Measurements from ENCODE around the gene PSME3IP1. TPM values are rescaled to one million over a fixed set of nuclear protein-coding genes. Genes with fewer than 3 reads are reported as not detected.
A peak's percentile ranks its signal among the peaks of the same experiment; 100 is the strongest.

Gene PSME3IP1
- total RNA-seq, 2 experiments from 2014 or later = 118 to 124 TPM

GRCh38 chr16:57155702-57156350, 30.0 kb downstream of the PSME3IP1 start:
- no peak for ATAC-seq
- Mint-ChIP-seq H3K36me3 (peaks cover 43% of the 10 kb centered on the region), H3K4me1 (peaks cover 5% of the 10 kb centered on the region), H3K4me3 (no peak overlapping the region), H3K27me3 (no peaks in the 10 kb centered on the region), H3K9me3 (ENCODE audit: low read depth) (no peaks in the 10 kb centered on the region), H3K27ac (no peak overlapping the region)
- DNase-seq = no peak
- CTCF ChIA-PET = interaction anchor here (1.4 kb wide), 1 partner anchor 63 kb away, joined by 3 read pairs; the partner anchor contains the start of gene CPNE2

GRCh38 chr16:57153841-57154240, 32.0 kb downstream of the PSME3IP1 start:
- ATAC-seq (no peak), DNase-seq (no peak)
- no peaks in the 10 kb centered on the region for H3K9me3 Mint-ChIP-seq (ENCODE audit: low read depth)
- CTCF ChIA-PET = interaction anchor here (1.2 kb wide), 1 partner anchor 189 kb away, joined by 4 read pairs; no protein-coding TSS in a partner anchor
- no peak overlapping the region for H3K4me3 Mint-ChIP-seq
- no peaks in the 10 kb centered on the region for H3K27me3 Mint-ChIP-seq
- peaks cover 31% of the 10 kb centered on the region for H3K36me3 Mint-ChIP-seq
- no peaks in the 10 kb centered on the region for H3K4me1 Mint-ChIP-seq
- no peak overlapping the region for H3K27ac Mint-ChIP-seq

- peaks cover 27% of the 10 kb centered on the region for H3K36me3 Mint-ChIP-seq
- DNase-seq (peak; percentile 28), ATAC-seq (no peak)
- no peak overlapping the region for H3K4me3 Mint-ChIP-seq
- no peaks in the 10 kb centered on the region for H3K27me3 Mint-ChIP-seq
- CTCF ChIA-PET = interaction anchor here (0.8 to 3.1 kb wide), 7 partner anchors 14 to 188 kb away, joined by 3 to 13 read pairs (median 4); partner anchors contain the start of gene CPNE2
- no peaks in the 10 kb centered on the region for H3K9me3 Mint-ChIP-seq (ENCODE audit: low read depth)
- peaks cover 2% of the 10 kb centered on the region for H3K4me1 Mint-ChIP-seq
- no peak overlapping the region for H3K27ac Mint-ChIP-seq
These were observed 33.4 kb downstream of the PSME3IP1 start for GRCh38 chr16:57152096-57153093.

- peak; percentile 12 for DNase-seq
- no peak overlapping the region for H3K27ac Mint-ChIP-seq
- H3K4me1 Mint-ChIP-seq = peaks cover 2% of the 10 kb centered on the region
- H3K27me3 Mint-ChIP-seq = no peaks in the 10 kb centered on the region
- H3K9me3 Mint-ChIP-seq (ENCODE audit: low read depth) = no peaks in the 10 kb centered on the region
- CTCF ChIA-PET = interaction anchor here (0.8 to 3.1 kb wide), 4 partner anchors 16 to 67 kb away, joined by 3 to 13 read pairs (median 4); partner anchors contain the start of gene CPNE2
- H3K4me3 Mint-ChIP-seq = no peak overlapping the region
- no peak for ATAC-seq
- H3K36me3 Mint-ChIP-seq = peaks cover 20% of the 10 kb centered on the region
These were observed 34.5 kb downstream of the PSME3IP1 start for GRCh38 chr16:57151369-57151768.

GRCh38 chr16:57150682-57151330, 35.0 kb downstream of the PSME3IP1 start:
- Mint-ChIP-seq H3K9me3 (ENCODE audit: low read depth) (no peaks in the 10 kb centered on the region), H3K27me3 (no peaks in the 10 kb centered on the region), H3K27ac (no peak overlapping the region), H3K36me3 (peaks cover 17% of the 10 kb centered on the region), H3K4me3 (no peak overlapping the region), H3K4me1 (peaks cover 2% of the 10 kb centered on the region)
- peak; percentile 30 for DNase-seq
- ATAC-seq = no peak
- CTCF ChIA-PET = interaction anchor here (1.3 to 3.1 kb wide), 2 partner anchors 24 to 66 kb away, joined by 4 to 13 read pairs; no protein-coding TSS in a partner anchor

GRCh38 chr16:57149391-57149790, 36.4 kb downstream of the PSME3IP1 start:
- DNase-seq = no peak
- peaks cover 15% of the 10 kb centered on the region for H3K36me3 Mint-ChIP-seq
- no peaks in the 10 kb centered on the region for H3K27me3 Mint-ChIP-seq
- H3K27ac Mint-ChIP-seq = no peak overlapping the region
- no peak overlapping the region for H3K4me3 Mint-ChIP-seq
- no peaks in the 10 kb centered on the region for H3K9me3 Mint-ChIP-seq (ENCODE audit: low read depth)
- CTCF ChIA-PET = interaction anchor here (3.1 kb wide), 1 partner anchor 65 kb away, joined by 13 read pairs; no protein-coding TSS in a partner anchor
- peaks cover 2% of the 10 kb centered on the region for H3K4me1 Mint-ChIP-seq
- ATAC-seq = no peak

GRCh38 chr16:57148481-57148880, 37.4 kb downstream of the PSME3IP1 start:
- Mint-ChIP-seq H3K27ac (no peak overlapping the region), H3K9me3 (ENCODE audit: low read depth) (no peaks in the 10 kb centered on the region), H3K36me3 (peaks cover 7% of the 10 kb centered on the region), H3K4me3 (no peak overlapping the region), H3K4me1 (peaks cover 2% of the 10 kb centered on the region), H3K27me3 (no peaks in the 10 kb centered on the region)
- CTCF ChIA-PET = interaction anchor here (1.5 kb wide), 1 partner anchor 56 kb away, joined by 4 read pairs; the partner anchor contains the start of gene CPNE2
- no peak for ATAC-seq
- no peak for DNase-seq

GRCh38 chr16:57147381-57148221, 38.2 kb downstream of the PSME3IP1 start:
- Mint-ChIP-seq H3K36me3 (peaks cover 4% of the 10 kb centered on the region), H3K27ac (no peak overlapping the region), H3K4me1 (peaks cover 2% of the 10 kb centered on the region), H3K27me3 (no peaks in the 10 kb centered on the region), H3K9me3 (ENCODE audit: low read depth) (no peaks in the 10 kb centered on the region), H3K4me3 (no peak overlapping the region)
- DNase-seq (no peak), ATAC-seq (no peak)
- CTCF ChIA-PET = interaction anchor here (1.2 to 1.5 kb wide), 2 partner anchors 27 to 55 kb away, joined by 3 to 4 read pairs; partner anchors contain the start of gene CPNE2

- Mint-ChIP-seq H3K4me3 (no peak overlapping the region), H3K36me3 (no peaks in the 10 kb centered on the region), H3K9me3 (ENCODE audit: low read depth) (no peaks in the 10 kb centered on the region), H3K4me1 (peaks cover 10% of the 10 kb centered on the region), H3K27me3 (no peaks in the 10 kb centered on the region), H3K27ac (no peak overlapping the region)
- ATAC-seq (peak; percentile 35), DNase-seq (no peak)
- CTCF ChIA-PET = no interaction called here
These were observed 39.1 kb downstream of the PSME3IP1 start for GRCh38 chr16:57146735-57147134.

- CTCF ChIA-PET = interaction anchor here (0.6 to 1.4 kb wide), 2 partner anchors 12 to 255 kb away, joined by 3 to 5 read pairs; no protein-coding TSS in a partner anchor
- Mint-ChIP-seq H3K4me3 (no peak overlapping the region), H3K27me3 (no peaks in the 10 kb centered on the region), H3K9me3 (ENCODE audit: low read depth) (no peaks in the 10 kb centered on the region), H3K36me3 (no peaks in the 10 kb centered on the region), H3K27ac (no peak overlapping the region), H3K4me1 (peaks cover 14% of the 10 kb centered on the region)
- ATAC-seq (no peak), DNase-seq (no peak)
These were observed 39.7 kb downstream of the PSME3IP1 start for GRCh38 chr16:57146040-57146647.

GRCh38 chr16:57145046-57146021, 40.5 kb downstream of the PSME3IP1 start:
- H3K27me3 Mint-ChIP-seq = no peaks in the 10 kb centered on the region
- no peak overlapping the region for H3K27ac Mint-ChIP-seq
- no peaks in the 10 kb centered on the region for H3K36me3 Mint-ChIP-seq
- peaks cover 20% of the 10 kb centered on the region for H3K4me1 Mint-ChIP-seq
- CTCF ChIA-PET = interaction anchor here (0.6 to 1.9 kb wide), 5 partner anchors 12 to 164 kb away, joined by 3 to 6 read pairs (median 3); partner anchors contain the start of gene CPNE2
- DNase-seq (no peak), ATAC-seq (no peak)
- no peaks in the 10 kb centered on the region for H3K9me3 Mint-ChIP-seq (ENCODE audit: low read depth)
- H3K4me3 Mint-ChIP-seq = no peak overlapping the region
